HG02571 (cell line): ENCODE data around the gene C1QB.
"Not testable (repeated sequence)": the region's sequence is repeated elsewhere in the genome, so short reads cannot be mapped to it uniquely, and the experiment has no call there.

ENCODE experiments used
- ATAC-seq: cut with Tn5 transposase; IDR thresholded peaks from one replicate; pipeline ENCODE4 v1.9.1; 2021; ENCODE audit warnings: mild to moderate bottlenecking, moderate library complexity; ENCODE audit not compliant: unreplicated experiment

The C1QB gene

GRCh38 chr1:22691031-22691753, 38.2 kb downstream of the C1QB start:
- ATAC-seq, result no peak

GRCh38 chr1:22694172-22694571, 41.1 kb downstream of the C1QB start:
- no peak for ATAC-seq

- ATAC-seq, result no peak
These were observed 43.6 kb downstream of the C1QB start for GRCh38 chr1:22696610-22697009.

GRCh38 chr1:22697980-22698379, 44.9 kb downstream of the C1QB start:
- no peak for ATAC-seq

- no peak for ATAC-seq
These were observed 46.9 kb downstream of the C1QB start for GRCh38 chr1:22699681-22700520.

- ATAC-seq, result no peak
These were observed 49.5 kb downstream of the C1QB start for GRCh38 chr1:22702296-22703085.

GRCh38 chr1:22704440-22705067, 51.5 kb downstream of the C1QB start:
- no peak for ATAC-seq

GRCh38 chr1:22705586-22705985, 52.5 kb downstream of the C1QB start:
- ATAC-seq, result no peak

GRCh38 chr1:22706100-22706499, 53.1 kb downstream of the C1QB start:
- ATAC-seq, result not testable (repeated sequence)

GRCh38 chr1:22708777-22709176, 55.7 kb downstream of the C1QB start:
- ATAC-seq, result no peak

- no peak for ATAC-seq
These were observed 56.2 kb downstream of the C1QB start for GRCh38 chr1:22709227-22709626.

GRCh38 chr1:22709891-22710700, 57.1 kb downstream of the C1QB start:
- no peak for ATAC-seq

- no peak for ATAC-seq
These were observed 57.6 kb downstream of the C1QB start, which contains the start of gene EPHB2 for GRCh38 chr1:22710701-22711049. EPHB2 (plus strand) TSS chr1:22710839; CDS start chr1:22710983, 144 bp downstream.

GRCh38 chr1:22711071-22711470, 58.0 kb downstream of the C1QB start:
- ATAC-seq, result no peak
